ENCODE data around the gene RNF103. TPM values are rescaled to one million over a fixed set of nuclear protein-coding genes. Genes with fewer than 3 reads are reported as not detected.
A peak's percentile ranks its signal among the peaks of the same experiment; 100 is the strongest.

The RNF103 gene
- total and polyA plus RNA-seq, 2 of the 13 experiments (the other 11 are each of a cell fraction or from before 2014, with no cell fraction given): 19.8 to 21.1 TPM

- TF ChIP-seq HOXA9 (CRISPR knock-in tag; IDR thresholded peaks at IDR 0.05; ENCODE audit: borderline replicate concordance) (0 out of 2 replicates have a peak, but pooled peaks have one; percentile 44), ISL2 (CRISPR knock-in tag; IDR thresholded peaks at IDR 0.05) (peak; percentile 75), TEAD3 (CRISPR knock-in tag; optimal IDR thresholded peaks at IDR 0.05; ENCODE audit: borderline replicate concordance) (peak; percentile 66), ZNF124 (CRISPR knock-in tag; IDR thresholded peaks at IDR 0.05) (peak; percentile 83), IRF2 (CRISPR knock-in tag; IDR thresholded peaks at IDR 0.05) (peak; percentile 88), TP53 (CRISPR knock-in tag; conservative IDR thresholded peaks at IDR 0.05) (peak; percentile 31; the same call in 1 of the 2 replicates), KAT7 (CRISPR knock-in tag; IDR thresholded peaks at IDR 0.05; ENCODE audit: borderline replicate concordance) (peak; percentile 71; the same call in 1 of the 2 replicates), HINFP (CRISPR knock-in tag; IDR thresholded peaks at IDR 0.05; ENCODE audit: low read depth) (peak; percentile 37; the same call in 1 of the 2 replicates), SAP130 (CRISPR knock-in tag; IDR thresholded peaks at IDR 0.05; ENCODE audit: low read depth) (peak; percentile 95), ZNF33B (CRISPR knock-in tag; IDR thresholded peaks at IDR 0.05) (0 out of 2 replicates have a peak, but pooled peaks have one; percentile 30), ZSCAN22 (CRISPR knock-in tag; IDR thresholded peaks at IDR 0.05) (no peak), ZBTB44 (CRISPR knock-in tag; IDR thresholded peaks at IDR 0.05) (0 out of 2 replicates have a peak, but pooled peaks have one; percentile 22), ZNF260 (CRISPR knock-in tag; IDR thresholded peaks at IDR 0.05; ENCODE audit: borderline replicate concordance, low read depth) (no peak), ZNF224 (CRISPR knock-in tag; IDR thresholded peaks at IDR 0.05) (no peak), KLF13 (CRISPR knock-in tag; IDR thresholded peaks at IDR 0.05) (0 out of 2 replicates have a peak, but pooled peaks have one; percentile 40), HMGXB3 (CRISPR knock-in tag; IDR thresholded peaks at IDR 0.05; ENCODE audit: borderline replicate concordance) (peak; percentile 65; the same call in 1 of the 2 replicates), ZNF350 (CRISPR knock-in tag; IDR thresholded peaks at IDR 0.05; ENCODE audit: borderline replicate concordance, low read depth) (peak; percentile 59; the same call in 1 of the 2 replicates), CSRNP1 (CRISPR knock-in tag; IDR thresholded peaks at IDR 0.05) (peak; percentile 76), EEA1 (CRISPR knock-in tag; IDR thresholded peaks at IDR 0.05; ENCODE audit: borderline replicate concordance) (no peak), SP4 (CRISPR knock-in tag; IDR thresholded peaks at IDR 0.05) (peak; percentile 91)
Observed at GRCh38 chr2:86623494-86624266, at the start of gene RNF103 (continued).

All from HepG2 (cell line).